IMR-90 (cell line): ENCODE measurements around the gene PDZD7.

Experiments used
- CEBPB ChIP-seq: IDR thresholded peaks from 2 replicates; pipeline ENCODE4 v1.6.1; 2012; ENCODE audit warnings: low read depth, low read length, improper control_type of control experiment
- CHD1 ChIP-seq: IDR thresholded peaks from 2 replicates; pipeline ENCODE4 v1.6.1; 2012; ENCODE audit warnings: low read depth, low read length, improper control_type of control experiment
- ELK1 ChIP-seq: fragments of 150-350 bp; IDR thresholded peaks from 2 replicates; pipeline ENCODE4 v1.6.1; 2016; ENCODE audit warnings: low read depth, mild to moderate bottlenecking, low read length, moderate library complexity, borderline replicate concordance
- FOS ChIP-seq: fragments of 150-350 bp; IDR thresholded peaks from 2 replicates; pipeline ENCODE4 v1.6.1; 2016; ENCODE audit warnings: low read depth, low read length
- MAFK ChIP-seq: IDR thresholded peaks from 2 replicates; pipeline ENCODE4 v1.6.1; 2012; ENCODE audit warnings: low read depth, low read length, improper control_type of control experiment
- MAZ ChIP-seq: IDR thresholded peaks from 2 replicates; pipeline ENCODE4 v1.6.1; 2012; ENCODE audit warnings: low read depth, mild to moderate bottlenecking, low read length, improper control_type of control experiment, moderate library complexity, borderline replicate concordance
- POLR2A ChIP-seq: IDR thresholded peaks from 2 replicates; pipeline ENCODE4 v1.6.1; 2012; ENCODE audit warnings: mild to moderate bottlenecking, low read depth, low read length
- RAD21 ChIP-seq: IDR thresholded peaks from 2 replicates; pipeline ENCODE4 v1.6.1; 2012; ENCODE audit warnings: low read length, improper control_type of control experiment
- RCOR1 ChIP-seq: IDR thresholded peaks from 2 replicates; pipeline ENCODE4 v1.6.1; 2012; ENCODE audit warnings: mild to moderate bottlenecking, low read length, improper control_type of control experiment; ENCODE audit not compliant: insufficient replicate concordance
- RFX5 ChIP-seq: IDR thresholded peaks from 2 replicates; pipeline ENCODE4 v1.8.0; 2012; ENCODE audit warnings: low read depth, mild to moderate bottlenecking, low read length, moderate library complexity
- SMC3 ChIP-seq: fragments of 150-350 bp; IDR thresholded peaks from 2 replicates; pipeline ENCODE4 v1.6.1; 2016; ENCODE audit warnings: low read depth, mild to moderate bottlenecking, antibody characterized with exemption, low read length, moderate library complexity
- TF ChIP-seq, protein P1 (sequence below): conservative IDR thresholded peaks from 2 replicates; pipeline ENCODE4 v1.5.1; 2012; ENCODE audit warnings: mild to moderate bottlenecking, low read depth, low read length, improper control_type of control experiment

- TF ChIP-seq POLR2A (no peak), ELK1 (no peak), RFX5 (no peak), CEBPB (no peak), FOS (no peak), MAZ (peak; percentile 54; the same call in 1 of the 2 replicates), MAFK (no peak), SMC3 (no peak), RCOR1 (no peak), RAD21 (no peak), CHD1 (no peak)
- TF ChIP-seq, protein P1, sequence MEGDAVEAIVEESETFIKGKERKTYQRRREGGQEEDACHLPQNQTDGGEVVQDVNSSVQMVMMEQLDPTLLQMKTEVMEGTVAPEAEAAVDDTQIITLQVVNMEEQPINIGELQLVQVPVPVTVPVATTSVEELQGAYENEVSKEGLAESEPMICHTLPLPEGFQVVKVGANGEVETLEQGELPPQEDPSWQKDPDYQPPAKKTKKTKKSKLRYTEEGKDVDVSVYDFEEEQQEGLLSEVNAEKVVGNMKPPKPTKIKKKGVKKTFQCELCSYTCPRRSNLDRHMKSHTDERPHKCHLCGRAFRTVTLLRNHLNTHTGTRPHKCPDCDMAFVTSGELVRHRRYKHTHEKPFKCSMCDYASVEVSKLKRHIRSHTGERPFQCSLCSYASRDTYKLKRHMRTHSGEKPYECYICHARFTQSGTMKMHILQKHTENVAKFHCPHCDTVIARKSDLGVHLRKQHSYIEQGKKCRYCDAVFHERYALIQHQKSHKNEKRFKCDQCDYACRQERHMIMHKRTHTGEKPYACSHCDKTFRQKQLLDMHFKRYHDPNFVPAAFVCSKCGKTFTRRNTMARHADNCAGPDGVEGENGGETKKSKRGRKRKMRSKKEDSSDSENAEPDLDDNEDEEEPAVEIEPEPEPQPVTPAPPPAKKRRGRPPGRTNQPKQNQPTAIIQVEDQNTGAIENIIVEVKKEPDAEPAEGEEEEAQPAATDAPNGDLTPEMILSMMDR, result no peak
These were observed 11.9 kb upstream of the PDZD7 start for GRCh38 chr10:101042667-101043362.
